PC-9 (cell line): Measurements from ENCODE around the gene TMEM151B. TPM values are rescaled to one million over a fixed set of nuclear protein-coding genes. Genes with fewer than 3 reads are reported as not detected.

Experiments used
- BruUV-seq: library from RNA; stranded (reverse); fragments of 400-500 nt; replicated peaks from 2 replicates; lab custom pipeline; 2021; lab: Mats Ljungman, UMichigan
- CTCF ChIA-PET: fragments of 300-600 bp; sonication (Branson Sonifier 250); formaldehyde crosslinking; loops from one replicate; lab custom pipeline; 2022; ENCODE audit warnings: antibody characterized with exemption; lab: Charles Lee
- POLR2A ChIA-PET: fragments of 300-600 bp; sonication (Branson Sonifier 250); formaldehyde crosslinking; loops from one replicate; lab custom pipeline; 2022; ENCODE audit warnings: antibody characterized with exemption; ENCODE audit not compliant: unreplicated experiment; lab: Charles Lee
- DNase-seq, 2 experiments: peaks; one replicate each; pipeline versions ENCODE4 v3.0.0 to v3.0.0-alpha.2; 2015 to 2022; ENCODE audit warnings: mixed read lengths in 1 of 2
- H2AFZ ChIP-seq: fragments of 200-600 bp; sonication (generic); 2 replicates; pipeline ENCODE4 v1.8.1; 2017; ENCODE audit warnings: antibody characterized with exemption
- H3F3A ChIP-seq: fragments of 200-600 bp; sonication (generic); 2 replicates; pipeline ENCODE4 v1.8.1; 2017; ENCODE audit warnings: antibody characterized with exemption, mild to moderate bottlenecking, low read depth; ENCODE audit not compliant: insufficient read depth
- H3K27ac ChIP-seq: fragments of 200-600 bp; sonication (generic); 2 replicates; pipeline ENCODE4 v1.6.1; 2016; ENCODE audit warnings: mixed run types
- H3K27me3 ChIP-seq: fragments of 200-600 bp; sonication (generic); 2 replicates; pipeline ENCODE4 v1.6.1; 2016; ENCODE audit warnings: low read depth, mixed run types; ENCODE audit not compliant: insufficient read depth
- H3K36me3 ChIP-seq: fragments of 200-600 bp; sonication (generic); 2 replicates; pipeline ENCODE4 v1.6.1; 2016; ENCODE audit warnings: low read depth, mixed run types
- H3K4me1 ChIP-seq: fragments of 200-600 bp; sonication (generic); replicated peaks from 2 replicates; pipeline ENCODE4 v1.6.1; 2016; ENCODE audit warnings: mixed run types; ENCODE audit not compliant: insufficient read depth
- H3K4me2 ChIP-seq: fragments of 200-600 bp; sonication (generic); 2 replicates; pipeline ENCODE4 v1.6.1; 2017; ENCODE audit warnings: mixed run types
- H3K4me3 ChIP-seq: fragments of 200-600 bp; sonication (generic); 2 replicates; pipeline ENCODE4 v1.6.1; 2016; ENCODE audit warnings: mixed run types
- H3K79me2 ChIP-seq: fragments of 200-600 bp; sonication (generic); 2 replicates; pipeline ENCODE4 v1.6.1; 2017; ENCODE audit warnings: low read depth, mixed run types
- H3K9me2 ChIP-seq: fragments of 200-600 bp; sonication (generic); 2 replicates; pipeline ENCODE4 v1.8.1; 2017; ENCODE audit warnings: mild to moderate bottlenecking; ENCODE audit not compliant: insufficient read depth
- H3K9me3 ChIP-seq: fragments of 200-600 bp; sonication (generic); 2 replicates; pipeline ENCODE4 v1.8.1; 2016; ENCODE audit warnings: low read depth; ENCODE audit not compliant: insufficient read depth
- H4K20me1 ChIP-seq: fragments of 200-600 bp; sonication (generic); 2 replicates; pipeline ENCODE4 v1.8.1; 2017; ENCODE audit not compliant: insufficient read depth
- CTCF ChIP-seq: fragments of 200-600 bp; sonication (generic); conservative IDR thresholded peaks from 2 replicates; pipeline ENCODE4 v1.6.1; 2017; ENCODE audit warnings: mixed run types, antibody characterized with exemption, mild to moderate bottlenecking, moderate library complexity
- EZH2 ChIP-seq: fragments of 200-600 bp; sonication (generic); IDR thresholded peaks from 2 replicates; pipeline ENCODE4 v1.8.0; 2017; ENCODE audit warnings: antibody characterized with exemption, low read depth
- intact Hi-C: fragments of 100-400 bp; cut with micrococcal nuclease; formaldehyde crosslinking; loops from one replicate; pipeline ENCODE4 v1.10.0; 2022; ENCODE audit not compliant: unreplicated experiment
- total RNA-seq: library from RNA; stranded (reverse); gene quantifications from 2 replicates; pipeline ENCODE4 v1.2.3, GENCODE V29; 2021

Gene TMEM151B
- total RNA-seq, 1 experiment from 2014 or later, result not detected

DNA sequence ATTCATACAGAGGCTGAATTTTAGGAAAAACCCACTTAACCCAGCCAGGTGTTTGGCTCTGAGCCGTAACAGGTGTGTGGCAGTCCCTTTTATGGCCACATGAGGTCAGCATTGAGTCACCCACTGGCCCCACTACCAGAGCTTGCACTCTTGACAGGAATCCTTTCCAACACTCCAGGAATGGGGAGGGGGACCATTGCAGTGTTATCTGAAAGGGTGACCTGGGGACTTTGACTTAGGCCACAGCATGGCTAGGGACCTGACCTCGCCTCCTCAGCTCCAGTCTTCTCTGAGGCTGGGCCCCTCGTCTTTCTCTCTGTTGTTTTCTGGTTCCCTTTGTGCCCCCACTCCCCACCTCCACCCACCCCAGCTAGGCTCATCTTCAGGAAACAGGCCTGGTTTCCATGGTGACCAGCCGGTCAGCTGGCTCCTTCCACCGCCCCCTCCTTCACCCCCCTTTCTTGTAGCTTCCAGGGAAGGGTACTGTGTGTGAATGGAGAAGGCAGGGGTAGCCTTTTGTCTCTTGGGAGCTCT is 2.1 kb upstream of the TMEM151B start:
- Histone ChIP-seq H3K4me3 (no peak overlapping the region), H3K27ac (no peak overlapping the region), H3K9me3 (no peaks in the 10 kb centered on the region), H4K20me1 (no peaks in the 10 kb centered on the region; the same call in 1 of the 2 replicates), H3K4me1 (peaks cover 15% of the 10 kb centered on the region), H2AFZ (no peak overlapping the region), H3K79me2 (peaks cover 14% of the 10 kb centered on the region), H3K36me3 (no peaks in the 10 kb centered on the region), H3K4me2 (no peak overlapping the region), H3K9me2 (no peaks in the 10 kb centered on the region), H3F3A (peaks cover 18% of the 10 kb centered on the region; the same call in 1 of the 2 replicates), H3K27me3 (no peaks in the 10 kb centered on the region; the same call in 1 of the 2 replicates)
- POLR2A ChIA-PET, result interaction anchor here (0.6 kb wide), 1 partner anchor 63 kb away, joined by 3 read pairs; no protein-coding TSS in a partner anchor
- TF ChIP-seq EZH2 (no peak), CTCF (peak; percentile 92)
- BruUV-seq, result no TSS peak
- intact Hi-C loops, result loop anchor here (1.0 to 5.0 kb wide), 4 partner anchors 37 to 189 kb away; partner anchors contain the start of gene CDC5L
- CTCF ChIA-PET, result interaction anchor here (1.6 to 1.8 kb wide), 2 partner anchors 69 to 172 kb away, joined by 3 to 14 read pairs; no protein-coding TSS in a partner anchor
- DNase-seq, result peak in 1 of 2 experiments; percentile 53

- H3F3A ChIP-seq, result peaks cover 18% of the 10 kb centered on the region; the same call in 1 of the 2 replicates
- ChIA-PET POLR2A (no interaction called here), CTCF (interaction anchor here (0.6 to 1.8 kb wide), 2 partner anchors 67 to 179 kb away, joined by 3 to 14 read pairs; no protein-coding TSS in a partner anchor)
- H3K9me3 ChIP-seq, result no peaks in the 10 kb centered on the region
- H3K27me3 ChIP-seq, result no peaks in the 10 kb centered on the region; the same call in 1 of the 2 replicates
- H3K79me2 ChIP-seq, result peaks cover 5% of the 10 kb centered on the region
- TF ChIP-seq EZH2, result no peak
- no peak for TF ChIP-seq CTCF
- no peak overlapping the region for H2AFZ ChIP-seq
- H3K27ac ChIP-seq, result no peak overlapping the region
- no peak overlapping the region for H3K4me2 ChIP-seq
- H3K9me2 ChIP-seq, result no peaks in the 10 kb centered on the region
- no peaks in the 10 kb centered on the region for H4K20me1 ChIP-seq
- H3K36me3 ChIP-seq, result no peaks in the 10 kb centered on the region
- H3K4me3 ChIP-seq, result no peak overlapping the region
- intact Hi-C loops, result loop anchor here (2.0 to 5.0 kb wide), 3 partner anchors 35 to 188 kb away; partner anchors contain the start of gene CDC5L
- BruUV-seq, result no TSS peak
- peaks cover 3% of the 10 kb centered on the region for H3K4me1 ChIP-seq
- DNase-seq, result no peak
Measured at GRCh38 chr6:44269178-44269920, 901 bp upstream of the TMEM151B start.

- Histone ChIP-seq H3K9me3 (no peaks in the 10 kb centered on the region), H3K4me1 (no peaks in the 10 kb centered on the region), H3K27me3 (no peaks in the 10 kb centered on the region; the same call in 1 of the 2 replicates), H3K27ac (no peak overlapping the region), H3F3A (peaks cover 16% of the 10 kb centered on the region; the same call in 1 of the 2 replicates), H3K4me2 (no peak overlapping the region), H3K4me3 (no peak overlapping the region), H3K9me2 (no peaks in the 10 kb centered on the region), H4K20me1 (no peaks in the 10 kb centered on the region), H3K36me3 (no peaks in the 10 kb centered on the region), H3K79me2 (no peaks in the 10 kb centered on the region), H2AFZ (no peak overlapping the region)
- no peak for DNase-seq
- POLR2A ChIA-PET, result no interaction called here
- CTCF ChIA-PET, result no interaction called here
- intact Hi-C loops, result no loop called here
- no peak for TF ChIP-seq EZH2
- no peak for TF ChIP-seq CTCF
- no TSS peak for BruUV-seq
Measured at GRCh38 chr6:44270526-44271405, 516 bp downstream of the TMEM151B start.
